HG02970 (cell line): ENCODE measurements around the gene KRT75.

ENCODE experiments used
- ATAC-seq: cut with Tn5 transposase; IDR thresholded peaks from one replicate; pipeline ENCODE4 v1.9.1; 2021; ENCODE audit warnings: mild to moderate bottlenecking, moderate library complexity, moderate number of reproducible peaks; ENCODE audit not compliant: unreplicated experiment, low FRiP score

KRT75 gene

GRCh38 chr12:52395761-52396434 lies 38.3 kb downstream of the KRT75 start:
- ATAC-seq, result no peak

GRCh38 chr12:52394836-52395405 lies 39.2 kb downstream of the KRT75 start:
- no peak for ATAC-seq

GRCh38 chr12:52392465-52393007 lies 41.6 kb downstream of the KRT75 start:
- ATAC-seq, result no peak

GRCh38 chr12:52391618-52392002 lies 42.6 kb downstream of the KRT75 start:
- ATAC-seq, result no peak

GRCh38 chr12:52390739-52391617 lies 43.2 kb downstream of the KRT75 start:
- no peak for ATAC-seq

GRCh38 chr12:52389313-52390207 lies 44.6 kb downstream of the KRT75 start:
- ATAC-seq, result no peak

GRCh38 chr12:52387859-52388258 lies 46.3 kb downstream of the KRT75 start:
- no peak for ATAC-seq

GRCh38 chr12:52385226-52385702 lies 48.9 kb downstream of the KRT75 start, which contains the start of gene KRT84:
TSS of gene KRT84 (minus strand) at chr12:52385652. CDS start at chr12:52385585, 67 bp downstream.
- no peak for ATAC-seq

GRCh38 chr12:52383331-52383730 lies 50.8 kb downstream of the KRT75 start:
- ATAC-seq, result no peak

GRCh38 chr12:52382854-52383253 lies 51.3 kb downstream of the KRT75 start:
- no peak for ATAC-seq

- ATAC-seq, result no peak
These were observed 53.0 kb downstream of the KRT75 start for GRCh38 chr12:52381206-52381605.

GRCh38 chr12:52380271-52380694 lies 53.9 kb downstream of the KRT75 start:
- ATAC-seq, result no peak

GRCh38 chr12:52379536-52379935 lies 54.6 kb downstream of the KRT75 start:
- ATAC-seq, result no peak

- no peak for ATAC-seq
These were observed 56.1 kb downstream of the KRT75 start for GRCh38 chr12:52378091-52378490.

- ATAC-seq, result no peak
These were observed 56.9 kb downstream of the KRT75 start for GRCh38 chr12:52377266-52377665.
